K562 (cell line): ENCODE measurements around the gene CMIP. TPM values are rescaled to one million over a fixed set of nuclear protein-coding genes. Genes with fewer than 3 reads are reported as not detected.

Source experiments
- ATAC-seq: fragments of 200-7000 bp; cut with Tn5 transposase; 3 replicates; pipeline ENCODE4 v1.9.1; 2020; ENCODE audit warnings: moderate library complexity
- BruUV-seq: library from RNA; stranded (reverse); fragments of 400-500 nt; replicated peaks from 2 replicates; lab custom pipeline; 2021; lab: Mats Ljungman, UMichigan
- CTCF ChIA-PET: fragments of 300-600 bp; formaldehyde crosslinking; extraction: SDS; loops from one replicate; lab custom pipeline; 2021; ENCODE audit warnings: low intra/inter-chr PET ratio; lab: Yijun Ruan, JAX
- POLR2A ChIA-PET: fragments of 300-600, 350-650 bp; sonication (Branson Sonifier 250); formaldehyde crosslinking; extraction: SDS; loops from one replicate; lab custom pipeline; 2021; ENCODE audit warnings: antibody characterized with exemption, inconsistent platforms; lab: Yijun Ruan, JAX
- DNase-seq, 4 experiments: peaks; one replicate each; pipeline versions ENCODE4 v3.0.0 to v3.0.0-alpha.2; 2011 to 2018; ENCODE audit warnings: low spot score in 3 of 4, mixed read lengths in 3 of 4; ENCODE audit errors: extremely low read depth in 1 of 4
- FAIRE-seq: peaks from 2 replicates; lab custom pipeline; 2011; peaks lifted over from hg19 to GRCh38; lab: Jason Lieb, UNC
- H2AFZ ChIP-seq: 2 replicates; pipeline ENCODE4 v1.6.0; 2011; ENCODE audit warnings: low read depth, low read length, control low read depth, inconsistent platforms
- H3K27ac ChIP-seq: fragments of 200-600 bp; 3 replicates; pipeline ENCODE4 v1.8.0; 2011; ENCODE audit warnings: low read depth, mild to moderate bottlenecking, control low read depth, inconsistent platforms, low read length, moderate library complexity, mixed read lengths; ENCODE audit errors: extremely low read depth
- H3K27me3 ChIP-seq, 2 experiments: fragments of 300-600 bp in 1 of 2; 2 replicates in 1 of 2; 3 replicates in 1 of 2; pipeline versions ENCODE4 v1.6.0 to v1.8.0; 2011; ENCODE audit warnings: inconsistent platforms in 2 of 2, low read length in 2 of 2, mild to moderate bottlenecking in 1 of 2, mixed read lengths in 1 of 2, moderate library complexity in 1 of 2; ENCODE audit not compliant: control insufficient read depth in 2 of 2, insufficient read depth in 2 of 2
- H3K36me3 ChIP-seq: fragments of 300-600 bp; 3 replicates; pipeline ENCODE4 v1.8.0; 2011; ENCODE audit warnings: mild to moderate bottlenecking, low read length, inconsistent platforms; ENCODE audit not compliant: control insufficient read depth, insufficient read depth
- H3K4me1 ChIP-seq, 2 experiments: fragments of 200-600 bp in 1 of 2; replicated peaks in 1 of 2; 2 replicates in 1 of 2; 3 replicates in 1 of 2; pipeline versions ENCODE4 v1.5.1 to v1.8.0; 2011; ENCODE audit warnings: inconsistent platforms in 2 of 2, low read length in 2 of 2, mild to moderate bottlenecking in 1 of 2, mixed read lengths in 1 of 2, moderate library complexity in 1 of 2; ENCODE audit not compliant: control insufficient read depth in 2 of 2, insufficient read depth in 2 of 2
- H3K4me2 ChIP-seq: 2 replicates; pipeline ENCODE4 v1.6.1; 2011; ENCODE audit warnings: low read length, control low read depth, inconsistent platforms, mixed read lengths; ENCODE audit not compliant: insufficient read depth
- H3K4me3 ChIP-seq: fragments of 200-600 bp; sonication (generic), shearing (Covaris generic); 2 replicates; pipeline ENCODE4 v1.5.1; 2016; ENCODE audit warnings: control low read depth, inconsistent platforms
- H3K79me2 ChIP-seq: fragments of 200-600 bp; 3 replicates; pipeline ENCODE4 v1.8.0; 2011; ENCODE audit warnings: low read length, inconsistent platforms; ENCODE audit not compliant: control insufficient read depth, insufficient read depth
- H3K9ac ChIP-seq, 2 experiments: 2 replicates each; pipeline versions ENCODE4 v1.6.0 to v1.6.1; 2011; ENCODE audit warnings: low read depth in 2 of 2, low read length in 2 of 2, control low read depth in 1 of 2, inconsistent platforms in 1 of 2, mild to moderate bottlenecking in 1 of 2, mixed read lengths in 1 of 2; ENCODE audit not compliant: insufficient read depth in 1 of 2
- H3K9me1 ChIP-seq: one replicate; pipeline ENCODE4 v1.6.0; 2011; ENCODE audit warnings: inconsistent platforms, mild to moderate bottlenecking, low read length, moderate library complexity; ENCODE audit not compliant: control insufficient read depth, insufficient read depth
- H3K9me3 ChIP-seq: replicated peaks from 2 replicates; pipeline ENCODE4 v1.5.1; 2011; ENCODE audit warnings: low read depth, low read length, inconsistent platforms; ENCODE audit not compliant: control insufficient read depth, insufficient read depth
- H4K20me1 ChIP-seq: replicated peaks from 2 replicates; pipeline ENCODE4 v1.6.1; 2011; ENCODE audit warnings: low read length, inconsistent platforms, mixed read lengths; ENCODE audit not compliant: control insufficient read depth, insufficient read depth
- CC2D1A ChIP-seq: fragments of 450-650 bp; IDR thresholded peaks from 2 replicates; pipeline ENCODE4 v1.6.1; 2017; ENCODE audit warnings: mild to moderate bottlenecking
- CHD1 ChIP-seq: fragments of 200-600 bp; sonication (generic); IDR thresholded peaks from one replicate; pipeline ENCODE4 v1.6.1; 2012; ENCODE audit warnings: mild to moderate bottlenecking, moderate library complexity, low read length, inconsistent platforms
- CREM ChIP-seq: IDR thresholded peaks from 2 replicates; pipeline ENCODE4 v1.6.1; 2014; ENCODE audit warnings: antibody characterized with exemption, low read depth
- EGR1 ChIP-seq: fragments of 450-650 bp; conservative IDR thresholded peaks from 2 replicates; pipeline ENCODE4 v1.6.1; 2017; ENCODE audit warnings: mild to moderate bottlenecking
- HOXB6 ChIP-seq: fragments of 250-450 bp; sonication (Bioruptor Pico); IDR thresholded peaks from 2 replicates; pipeline ENCODE4 v1.5.1; 2022; ENCODE audit warnings: mild to moderate bottlenecking, borderline replicate concordance
- MED1 ChIP-seq: sonication (generic); formaldehyde crosslinking; IDR thresholded peaks from 2 replicates; pipeline ENCODE4 v1.8.1; 2023; ENCODE audit warnings: missing genetic modification reagents, borderline replicate concordance
- RNF2 ChIP-seq: sonication (generic); IDR thresholded peaks from 2 replicates; pipeline ENCODE4 v1.6.1; 2016
- ZNF175 ChIP-seq: fragments of 200-800 bp; sonication (Bioruptor generic); IDR thresholded peaks from 2 replicates; pipeline ENCODE4 v1.6.1; 2016; ENCODE audit warnings: low read depth, mild to moderate bottlenecking, missing genetic modification characterization, missing compliant biosample characterization
- ZNF79 ChIP-seq: fragments of 250-450 bp; sonication (Bioruptor Pico); IDR thresholded peaks from 2 replicates; pipeline ENCODE4 v1.4.0; 2020; ENCODE audit warnings: low read depth, mild to moderate bottlenecking, moderate library complexity
- WGBS: fragments of 100-300 bp; shearing (Covaris generic); methylation state at CpG from one replicate; pipeline ENCODE4 v1.1.6; 2016; ENCODE audit warnings: low coverage, mixed read lengths; ENCODE audit not compliant: insufficient coverage; ENCODE audit errors: missing lambda C conversion rate; 5-methylcytosine and 5-hydroxymethylcytosine counted together
- in situ Hi-C: fragments of 300-500 bp; cut with MboI; formaldehyde crosslinking; loops from 4 replicates; pipeline ENCODE4 v1.15.0; 2018; ENCODE audit warnings: inconsistent platforms, mixed read lengths
- intact Hi-C: fragments of 100-400 bp; cut with micrococcal nuclease; formaldehyde crosslinking; loops from 2 replicates; pipeline ENCODE4 v1.14.2; 2022
- polyA plus RNA-seq, 8 experiments: library from polyadenylated mRNA; depleted of rRNA in 4 of 8; stranded (reverse) in 5 of 8; unstranded in 3 of 8; fragments of >200 nt; fragmentation: Nextera tagmentation in 2 of 8; fragmentation: Illumina TruSeq in 1 of 8; extraction: Ambion mirVana in 2 of 8; extraction: Trizol in 1 of 8; gene quantifications; 2 replicates each; pipeline versions ENCODE4 v1.2.1 to v1.2.3, GENCODE V29; 2011 to 2014; ENCODE audit warnings: inconsistent platforms in 1 of 8, missing spikeins in 1 of 8
- total RNA-seq, 7 experiments: library from RNA; depleted of rRNA in 6 of 7; stranded (reverse); fragments of >200 nt in 6 of 7; fragmentation: Illumina TruSeq in 2 of 7; extraction: Trizol in 2 of 7; gene quantifications; 2 replicates each; pipeline versions ENCODE4 v1.2.1 to v1.2.3, GENCODE V29; 2011 to 2021; ENCODE audit warnings: low replicate concordance in 1 of 7
- TF ChIP-seq, protein P1 (sequence below), 2 experiments: fragments of 450-650 bp; IDR thresholded peaks; 2 replicates each; pipeline ENCODE4 v1.6.1; 2016; ENCODE audit warnings: mild to moderate bottlenecking in 2 of 2, borderline replicate concordance in 1 of 2, low read depth in 1 of 2, moderate library complexity in 1 of 2
- TF ChIP-seq, protein P2 (sequence below): fragments of 450-650 bp; formaldehyde crosslinking; IDR thresholded peaks from 2 replicates; pipeline ENCODE4 v1.4.0; 2020; ENCODE audit warnings: mild to moderate bottlenecking, moderate library complexity

CMIP gene
- total and polyA plus RNA-seq, 9 of the 15 experiments (the other 6 are each of a cell fraction or from before 2014, with no cell fraction given): 0.94 to 82.5 (median 10.3) TPM

- CTCF ChIA-PET: no interaction called here
- peak; percentile 83 for FAIRE-seq
- intact Hi-C loops: loop anchor here (1.0 to 5.0 kb wide), 2 partner anchors 13 to 35 kb away; no protein-coding TSS in a partner anchor
- TF ChIP-seq CREM (peak; percentile 62; the same call in 1 of the 2 replicates), ZNF175 (CRISPR knock-in tag) (no peak), EGR1 (no peak), MED1 (no peak), ZNF79 (CRISPR knock-in tag) (no peak), CC2D1A (no peak), CHD1 (no peak), HOXB6 (CRISPR knock-in tag) (no peak), RNF2 (no peak)
- TF ChIP-seq, protein P1, sequence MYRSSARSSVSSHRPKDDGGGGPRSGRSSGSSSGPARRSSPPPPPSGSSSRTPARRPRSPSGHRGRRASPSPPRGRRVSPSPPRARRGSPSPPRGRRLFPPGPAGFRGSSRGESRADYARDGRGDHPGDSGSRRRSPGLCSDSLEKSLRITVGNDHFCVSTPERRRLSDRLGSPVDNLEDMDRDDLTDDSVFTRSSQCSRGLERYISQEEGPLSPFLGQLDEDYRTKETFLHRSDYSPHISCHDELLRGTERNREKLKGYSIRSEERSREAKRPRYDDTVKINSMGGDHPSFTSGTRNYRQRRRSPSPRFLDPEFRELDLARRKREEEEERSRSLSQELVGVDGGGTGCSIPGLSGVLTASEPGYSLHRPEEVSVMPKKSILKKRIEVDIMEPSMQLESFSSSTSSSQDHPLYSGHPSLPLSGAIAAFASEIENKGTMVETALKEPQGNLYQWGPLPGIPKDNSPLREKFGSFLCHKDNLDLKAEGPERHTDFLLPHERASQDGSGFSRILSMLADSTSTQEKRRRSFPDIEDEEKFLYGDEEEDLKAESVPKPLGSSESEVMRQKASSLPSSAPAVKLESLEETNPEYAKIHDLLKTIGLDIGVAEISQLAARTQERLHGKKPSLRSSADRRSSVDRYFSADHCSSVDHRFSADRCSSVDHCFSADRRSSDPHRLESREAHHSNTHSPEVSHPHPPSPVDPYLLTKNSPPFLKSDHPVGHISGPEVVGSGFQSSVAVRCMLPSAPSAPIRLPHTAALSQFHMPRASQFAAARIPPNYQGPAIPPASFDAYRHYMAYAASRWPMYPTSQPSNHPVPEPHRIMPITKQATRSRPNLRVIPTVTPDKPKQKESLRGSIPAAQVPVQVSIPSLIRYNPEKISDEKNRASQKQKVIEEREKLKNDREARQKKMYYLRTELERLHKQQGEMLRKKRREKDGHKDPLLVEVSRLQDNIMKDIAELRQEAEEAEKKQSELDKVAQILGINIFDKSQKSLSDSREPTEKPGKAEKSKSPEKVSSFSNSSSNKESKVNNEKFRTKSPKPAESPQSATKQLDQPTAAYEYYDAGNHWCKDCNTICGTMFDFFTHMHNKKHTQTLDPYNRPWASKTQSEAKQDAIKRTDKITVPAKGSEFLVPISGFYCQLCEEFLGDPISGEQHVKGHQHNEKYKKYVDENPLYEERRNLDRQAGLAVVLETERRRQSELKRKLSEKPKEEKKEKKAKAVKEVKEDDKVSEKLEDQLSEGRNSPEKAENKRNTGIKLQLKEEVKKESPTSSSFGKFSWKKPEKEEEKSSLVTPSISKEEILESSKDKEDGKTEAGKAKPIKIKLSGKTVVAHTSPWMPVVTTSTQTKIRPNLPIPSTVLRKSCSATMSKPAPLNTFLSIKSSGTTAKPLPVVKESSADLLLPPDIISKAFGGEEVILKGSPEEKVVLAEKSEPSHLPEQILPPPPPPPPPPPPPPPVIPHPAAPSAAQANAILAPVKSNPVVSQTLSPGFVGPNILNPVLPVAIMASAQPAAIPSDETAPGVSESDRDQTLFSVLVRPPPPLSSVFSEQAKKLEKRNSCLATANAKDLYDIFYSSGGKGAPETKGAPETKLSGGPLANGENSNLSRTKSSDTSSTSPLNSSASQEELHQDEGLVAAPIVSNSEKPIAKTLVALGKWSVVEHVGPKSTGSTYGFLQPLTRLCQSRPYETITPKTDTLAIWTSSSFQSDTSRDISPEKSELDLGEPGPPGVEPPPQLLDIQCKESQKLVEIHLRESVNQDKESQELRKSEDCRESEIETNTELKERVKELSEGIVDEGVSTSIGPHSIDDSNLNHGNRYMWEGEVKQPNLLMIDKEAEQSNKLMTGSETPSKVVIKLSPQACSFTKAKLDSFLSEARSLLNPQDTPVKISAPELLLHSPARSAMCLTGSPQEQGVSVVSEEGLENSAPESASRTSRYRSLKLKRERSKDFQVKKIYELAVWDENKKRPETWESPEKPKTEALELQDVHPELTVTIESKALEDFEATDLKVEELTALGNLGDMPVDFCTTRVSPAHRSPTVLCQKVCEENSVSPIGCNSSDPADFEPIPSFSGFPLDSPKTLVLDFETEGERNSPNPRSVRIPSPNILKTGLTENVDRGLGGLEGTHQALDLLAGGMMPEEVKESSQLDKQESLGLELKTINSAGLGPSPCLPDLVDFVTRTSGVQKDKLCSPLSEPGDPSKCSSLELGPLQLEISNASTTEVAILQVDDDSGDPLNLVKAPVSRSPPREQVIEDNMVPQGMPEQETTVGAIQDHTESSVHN (IDR thresholded peaks at IDR 0.05; ENCODE audit: borderline replicate concordance in 1 of 2, low read depth in 1 of 2): no peak
- TF ChIP-seq, protein P2, sequence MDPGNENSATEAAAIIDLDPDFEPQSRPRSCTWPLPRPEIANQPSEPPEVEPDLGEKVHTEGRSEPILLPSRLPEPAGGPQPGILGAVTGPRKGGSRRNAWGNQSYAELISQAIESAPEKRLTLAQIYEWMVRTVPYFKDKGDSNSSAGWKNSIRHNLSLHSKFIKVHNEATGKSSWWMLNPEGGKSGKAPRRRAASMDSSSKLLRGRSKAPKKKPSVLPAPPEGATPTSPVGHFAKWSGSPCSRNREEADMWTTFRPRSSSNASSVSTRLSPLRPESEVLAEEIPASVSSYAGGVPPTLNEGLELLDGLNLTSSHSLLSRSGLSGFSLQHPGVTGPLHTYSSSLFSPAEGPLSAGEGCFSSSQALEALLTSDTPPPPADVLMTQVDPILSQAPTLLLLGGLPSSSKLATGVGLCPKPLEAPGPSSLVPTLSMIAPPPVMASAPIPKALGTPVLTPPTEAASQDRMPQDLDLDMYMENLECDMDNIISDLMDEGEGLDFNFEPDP (CRISPR knock-in tag): no peak
These were observed 37.9 kb downstream of the CMIP start for GRCh38 chr16:81482329-81483063.

More at GRCh38 chr16:81482329-81483063, 37.9 kb downstream of the CMIP start:
- Histone ChIP-seq H3K4me1 (peaks cover 69 to 78% of the 10 kb centered on the region in 2 experiments), H3K79me2 (peaks cover 97% of the 10 kb centered on the region), H3K9me1 (peaks cover 6% of the 10 kb centered on the region), H3K4me2 (peak overlapping the region; percentile 19; the same call in 1 of the 2 replicates), H3K27ac (peak overlapping the region; percentile 77), H3K9me3 (no peaks in the 10 kb centered on the region), H3K4me3 (no peak overlapping the region), H3K36me3 (peaks cover 47% of the 10 kb centered on the region), H3K9ac (peak overlapping the region; percentile 48 to 85), H3K27me3 (no peaks in the 10 kb centered on the region), H4K20me1 (peaks cover 17% of the 10 kb centered on the region; the same call in 1 of the 2 replicates), H2AFZ (no peak overlapping the region)
- BruUV-seq: no TSS peak
- 24% methylated on average over 15 of the region's 15 CpGs for WGBS
- POLR2A ChIA-PET: interaction anchor here (0.6 to 2.8 kb wide), 10 partner anchors 9 to 167 kb away, joined by 3 to 12 read pairs (median 6); no protein-coding TSS in a partner anchor
- in situ Hi-C loops: no loop called here
- DNase-seq (peak; percentile 76 to 88 (median 78)), ATAC-seq (peak; percentile 69)
